Panc1 (cell line): ENCODE measurements around the gene PITRM1. TPM values are rescaled to one million over a fixed set of nuclear protein-coding genes. Genes with fewer than 3 reads are reported as not detected.

ENCODE experiments used
- ATAC-seq: fragments of 200-7000 bp; cut with Tn5 transposase; 2 replicates; pipeline ENCODE4 v1.9.1; 2020; ENCODE audit warnings: mild to moderate bottlenecking, moderate library complexity
- BruUV-seq: library from RNA; stranded (reverse); fragments of 400-500 nt; replicated peaks from 2 replicates; lab custom pipeline; 2021; lab: Mats Ljungman, UMichigan
- CTCF ChIA-PET: fragments of 300-600 bp; sonication (Branson Sonifier 250); formaldehyde crosslinking; loops from one replicate; lab custom pipeline; 2022; ENCODE audit warnings: antibody characterized with exemption; lab: Charles Lee
- POLR2A ChIA-PET: fragments of 300-600 bp; sonication (Branson Sonifier 250); formaldehyde crosslinking; loops from one replicate; lab custom pipeline; 2022; ENCODE audit warnings: antibody characterized with exemption; lab: Charles Lee
- DNase-seq: peaks from one replicate; pipeline ENCODE4 v3.0.0-alpha.2; 2010; ENCODE audit warnings: low read depth, low spot score
- H3K27ac ChIP-seq: 2 replicates; pipeline ENCODE4 v1.5.1; 2011; ENCODE audit warnings: mild to moderate bottlenecking, low read length, inconsistent platforms
- H3K27me3 ChIP-seq: fragments of 200-500 bp; sonication (Bioruptor generic); 2 replicates; pipeline ENCODE4 v1.6.0; 2014; ENCODE audit warnings: low read length, inconsistent platforms; ENCODE audit not compliant: control insufficient read depth, insufficient read depth
- H3K36me3 ChIP-seq: fragments of 200-500 bp; sonication (Bioruptor generic); 2 replicates; pipeline ENCODE4 v1.5.1; 2014; ENCODE audit warnings: inconsistent platforms, mild to moderate bottlenecking, low read length, moderate library complexity; ENCODE audit not compliant: control insufficient read depth, insufficient read depth
- H3K4me1 ChIP-seq: 2 replicates; pipeline ENCODE4 v1.5.1; 2011; ENCODE audit warnings: inconsistent platforms, mild to moderate bottlenecking, low read length, moderate library complexity; ENCODE audit not compliant: control insufficient read depth, insufficient read depth
- H3K4me3 ChIP-seq, 2 experiments: 2 replicates each; pipeline ENCODE4 v1.5.1; 2011 to 2012; ENCODE audit warnings: low read depth in 2 of 2, low read length in 2 of 2, mild to moderate bottlenecking in 2 of 2, inconsistent platforms in 1 of 2, moderate library complexity in 1 of 2
- H3K9me3 ChIP-seq: fragments of 200-500 bp; sonication (Bioruptor generic); 2 replicates; pipeline ENCODE4 v1.5.1; 2014; ENCODE audit warnings: low read depth, mild to moderate bottlenecking, inconsistent platforms, low read length, moderate library complexity; ENCODE audit not compliant: control insufficient read depth, insufficient read depth
- CTCF ChIP-seq: fragments of 450-650 bp; IDR thresholded peaks from 2 replicates; pipeline ENCODE4 v1.5.1; 2017; ENCODE audit warnings: mild to moderate bottlenecking
- POLR2AphosphoS5 ChIP-seq: IDR thresholded peaks from 2 replicates; pipeline ENCODE4 v1.6.1; 2012; ENCODE audit warnings: mild to moderate bottlenecking, low read depth, low read length, moderate library complexity
- REST ChIP-seq, 2 experiments: IDR thresholded peaks; 2 replicates each; pipeline ENCODE4 v1.6.1; 2011 to 2012; ENCODE audit warnings: low read depth in 2 of 2, control low read depth in 1 of 2, low read length in 1 of 2, mild to moderate bottlenecking in 1 of 2, moderate library complexity in 1 of 2; ENCODE audit not compliant: insufficient read depth in 1 of 2
- SIN3A ChIP-seq: IDR thresholded peaks from 2 replicates; pipeline ENCODE4 v1.6.1; 2012; ENCODE audit warnings: low read depth, mild to moderate bottlenecking, low read length, moderate library complexity, borderline replicate concordance; ENCODE audit not compliant: insufficient read depth
- TCF7L2 ChIP-seq: IDR thresholded peaks from 2 replicates; pipeline ENCODE4 v1.6.1; 2011; ENCODE audit warnings: mild to moderate bottlenecking, low read depth, low read length, inconsistent platforms
- in situ Hi-C: cut with HindIII; loops from 2 replicates; pipeline ENCODE4 v1.10.0; 2016; ENCODE audit warnings: low sequenced_read_pairs, low pct_unique_long_range_greater_than_20kb
- intact Hi-C: fragments of 100-400 bp; cut with micrococcal nuclease; formaldehyde crosslinking; loops from one replicate; pipeline ENCODE4 v1.10.0; 2022; ENCODE audit not compliant: unreplicated experiment
- total RNA-seq: library from RNA; stranded (reverse); gene quantifications from one replicate; pipeline ENCODE4 v1.2.1, GENCODE V29; 2021; ENCODE audit not compliant: unreplicated experiment

PITRM1 gene
- total RNA-seq, 1 experiment from 2014 or later = 63.5 TPM

- DNase-seq (no peak), ATAC-seq (0 out of 2 replicates have a peak, but pooled peaks have one; percentile 47)
- no peak for TF ChIP-seq SIN3A
- TF ChIP-seq POLR2AphosphoS5 = no peak
- TF ChIP-seq TCF7L2 = no peak
- no peak for TF ChIP-seq CTCF
- TF ChIP-seq REST (IDR thresholded peaks at IDR 0.05; ENCODE audit: insufficient read depth in 1 of 2, low read depth in 2 of 2, low read length in 1 of 2) = no peak
- no peaks in the 10 kb centered on the region for H3K9me3 ChIP-seq
- H3K4me3 ChIP-seq = no peak overlapping the region
- in situ Hi-C loops = no loop called here
- no peak overlapping the region for H3K27ac ChIP-seq
- no peaks in the 10 kb centered on the region for H3K27me3 ChIP-seq
- peaks cover 5% of the 10 kb centered on the region for H3K36me3 ChIP-seq
- POLR2A ChIA-PET = no interaction called here
- CTCF ChIA-PET = no interaction called here
- no peaks in the 10 kb centered on the region for H3K4me1 ChIP-seq
- intact Hi-C loops = no loop called here
- BruUV-seq = no TSS peak
These were observed 40.3 kb downstream of the PITRM1 start for GRCh38 chr10:3132036-3133025.

GRCh38 chr10:3131098-3131497 lies 41.5 kb downstream of the PITRM1 start:
- DNase-seq = no peak
- no peak for ATAC-seq
- H3K27me3 ChIP-seq = no peaks in the 10 kb centered on the region
- in situ Hi-C loops = no loop called here
- no peaks in the 10 kb centered on the region for H3K9me3 ChIP-seq
- H3K4me3 ChIP-seq = no peak overlapping the region
- intact Hi-C loops = no loop called here
- no TSS peak for BruUV-seq
- H3K27ac ChIP-seq = no peak overlapping the region
- H3K4me1 ChIP-seq = no peaks in the 10 kb centered on the region
- H3K36me3 ChIP-seq = peaks cover 5% of the 10 kb centered on the region
- ChIA-PET POLR2A (no interaction called here), CTCF (no interaction called here)
- TF ChIP-seq TCF7L2 (no peak), REST (IDR thresholded peaks at IDR 0.05; ENCODE audit: insufficient read depth in 1 of 2, low read depth in 2 of 2, low read length in 1 of 2) (no peak), POLR2AphosphoS5 (no peak), CTCF (no peak), SIN3A (no peak)
